HG02884 (cell line): ENCODE measurements around the gene FADS2.

Source experiments
- ATAC-seq: cut with Tn5 transposase; IDR thresholded peaks from one replicate; pipeline ENCODE4 v1.9.1; 2021; ENCODE audit warnings: mild to moderate bottlenecking, moderate library complexity; ENCODE audit not compliant: unreplicated experiment

Gene FADS2

DNA sequence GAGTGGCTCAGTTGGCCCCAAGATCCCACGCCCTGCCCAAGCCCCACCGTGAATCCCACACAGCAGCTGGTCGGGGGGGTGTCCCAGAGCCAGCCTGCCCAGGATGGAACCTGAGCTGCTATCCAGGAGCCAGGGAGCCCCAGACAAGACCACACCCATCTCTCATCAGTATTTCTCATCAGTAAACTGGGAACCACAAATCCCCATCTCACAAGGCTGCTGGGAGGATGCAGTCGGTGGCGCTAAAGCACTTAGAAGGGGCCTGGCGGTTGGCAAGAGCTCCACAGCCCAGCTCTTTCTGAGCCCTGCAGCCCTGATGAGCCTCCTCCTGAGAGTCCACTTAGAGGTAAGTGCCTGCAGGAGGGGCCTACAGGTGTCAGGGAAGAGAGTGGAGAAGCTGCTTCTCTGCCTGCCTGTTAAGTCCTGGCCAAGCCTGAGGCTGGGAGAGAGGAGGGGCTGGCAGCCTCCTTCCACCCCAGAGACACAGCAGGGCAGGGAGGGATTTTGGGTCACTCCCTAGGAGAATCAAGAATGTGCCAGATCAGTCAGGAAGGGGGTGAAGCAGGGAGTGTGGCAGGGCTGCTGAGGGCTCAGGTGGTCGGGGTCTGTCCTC, 57.2 kb downstream of the FADS2 start:
- ATAC-seq: no peak

DNA sequence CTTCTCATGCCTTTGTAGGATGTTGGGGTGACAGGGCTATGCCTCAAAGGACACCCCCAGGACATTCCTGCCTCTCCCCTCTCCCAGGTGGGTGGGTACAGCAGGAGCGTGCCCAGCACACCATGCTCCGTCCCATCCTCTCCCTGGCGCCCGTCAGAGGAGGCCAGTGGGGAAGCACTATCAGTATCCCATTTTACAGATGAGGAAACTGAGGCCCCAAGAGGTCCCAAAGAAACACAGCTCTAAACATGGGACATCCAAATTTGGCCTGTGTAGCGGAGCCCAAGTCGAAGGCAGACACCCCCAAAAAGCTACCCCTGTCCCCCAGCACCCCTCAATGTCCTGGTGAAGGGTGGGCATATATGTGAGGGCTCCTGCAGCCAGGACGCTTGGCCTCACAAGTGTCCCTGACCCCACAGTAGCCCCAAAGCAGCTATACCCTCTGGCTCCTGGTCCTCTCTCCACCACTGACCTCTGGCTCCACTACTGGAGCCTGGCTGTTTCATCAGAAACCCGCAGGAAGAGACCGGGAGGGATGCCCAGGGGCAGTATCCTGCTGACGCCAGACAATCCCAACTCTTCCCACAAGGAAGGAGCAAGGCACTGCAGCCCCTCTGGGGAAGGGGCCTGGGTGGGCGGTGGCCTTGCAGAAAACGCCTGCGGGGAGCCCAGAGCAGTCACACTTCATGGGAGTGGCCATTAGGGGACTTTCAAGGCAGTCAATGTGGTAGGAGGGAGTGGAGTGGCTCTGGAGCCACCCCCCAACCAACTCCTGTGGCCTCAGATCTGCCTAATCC, 57.9 kb downstream of the FADS2 start:
- ATAC-seq: no peak

DNA sequence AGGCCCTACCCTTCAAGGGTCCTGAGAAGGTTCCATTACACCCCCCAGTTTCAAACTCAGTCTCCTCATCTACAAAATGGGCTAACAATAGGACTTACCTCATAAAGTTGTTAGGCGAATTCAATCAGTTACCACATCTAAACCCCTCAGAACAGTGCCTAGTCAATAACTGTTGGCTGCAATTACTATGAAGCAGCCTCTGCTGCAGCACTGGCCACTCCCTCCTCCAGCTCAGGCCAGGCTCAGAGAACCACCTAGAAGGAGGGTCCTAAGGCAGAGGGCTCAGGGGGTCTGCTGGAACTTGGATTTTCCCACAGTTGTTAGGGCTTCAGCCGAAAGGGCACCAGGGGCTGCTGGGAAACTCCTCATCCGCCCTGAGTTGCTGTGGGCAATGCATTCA, 58.5 kb downstream of the FADS2 start:
- no peak for ATAC-seq

DNA sequence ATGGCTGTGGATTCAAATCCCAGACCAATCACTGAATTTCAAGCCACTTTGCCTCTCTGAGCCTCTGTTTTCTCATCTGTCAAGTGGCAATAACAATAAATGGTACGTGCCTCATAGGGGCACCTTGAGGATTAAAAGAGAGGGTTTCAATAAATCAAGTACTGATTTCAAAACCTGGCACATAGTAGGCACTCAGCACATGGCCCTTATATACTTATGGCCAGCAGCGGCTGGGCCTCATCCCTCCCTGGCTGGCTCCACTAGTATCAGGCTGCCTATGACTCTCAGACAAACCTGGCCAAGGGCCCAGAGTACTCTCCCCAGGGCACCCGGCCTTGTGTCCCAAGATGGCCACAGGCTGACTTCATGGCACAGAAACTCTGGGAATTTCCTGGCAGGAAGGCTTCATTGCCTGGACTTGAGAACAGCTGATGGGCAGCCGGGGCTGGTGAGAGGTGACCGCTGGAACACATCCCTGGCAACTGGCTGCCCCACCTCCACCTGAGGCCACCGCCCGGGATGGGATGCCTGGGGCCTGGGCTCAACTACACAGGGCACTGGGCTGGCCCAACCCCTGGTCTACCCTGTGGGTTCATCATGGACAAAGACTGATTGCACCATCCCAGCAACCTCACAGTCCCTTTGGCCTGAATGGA, 59.9 kb downstream of the FADS2 start:
- ATAC-seq: no peak

DNA sequence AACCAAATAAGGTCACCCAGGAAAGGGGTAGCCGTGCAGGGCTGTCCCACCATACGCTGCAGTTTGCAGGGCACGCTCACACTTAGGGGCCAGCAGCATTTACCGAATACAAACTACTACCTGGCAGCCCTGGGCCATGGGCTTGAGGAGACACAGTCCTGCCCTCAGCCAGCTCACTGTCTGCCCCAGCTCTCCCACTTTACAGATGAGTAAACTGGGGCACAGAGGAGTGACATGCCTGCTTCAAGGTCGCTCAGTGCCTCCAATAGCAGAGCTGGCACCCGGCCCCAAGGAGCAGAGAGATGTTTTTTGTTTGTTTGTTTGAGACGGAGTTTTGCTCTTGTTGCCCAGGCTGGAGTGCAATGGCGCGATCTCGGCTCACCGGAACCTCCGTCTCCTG, 60.5 kb downstream of the FADS2 start:
- no peak for ATAC-seq

DNA sequence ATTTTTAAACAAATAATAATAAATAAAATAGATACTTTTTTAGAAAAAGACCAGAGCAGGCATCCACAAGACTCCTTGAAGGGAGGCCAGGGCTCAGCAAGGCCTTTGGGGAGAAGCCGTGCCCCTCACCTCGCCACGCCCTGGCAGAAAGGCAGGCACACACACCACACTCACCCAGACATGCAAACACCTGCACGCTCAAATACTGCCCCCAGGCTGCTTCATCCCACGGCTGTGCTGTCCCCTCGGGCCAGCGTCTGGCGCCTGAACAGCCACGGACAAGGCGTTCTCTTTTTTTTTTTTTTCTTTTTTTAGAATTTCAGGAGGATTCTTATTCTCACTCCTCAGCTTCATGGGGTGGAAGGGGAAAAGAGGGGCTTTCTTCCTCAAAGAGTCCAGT, 61.7 kb downstream of the FADS2 start:
- no peak for ATAC-seq

DNA sequence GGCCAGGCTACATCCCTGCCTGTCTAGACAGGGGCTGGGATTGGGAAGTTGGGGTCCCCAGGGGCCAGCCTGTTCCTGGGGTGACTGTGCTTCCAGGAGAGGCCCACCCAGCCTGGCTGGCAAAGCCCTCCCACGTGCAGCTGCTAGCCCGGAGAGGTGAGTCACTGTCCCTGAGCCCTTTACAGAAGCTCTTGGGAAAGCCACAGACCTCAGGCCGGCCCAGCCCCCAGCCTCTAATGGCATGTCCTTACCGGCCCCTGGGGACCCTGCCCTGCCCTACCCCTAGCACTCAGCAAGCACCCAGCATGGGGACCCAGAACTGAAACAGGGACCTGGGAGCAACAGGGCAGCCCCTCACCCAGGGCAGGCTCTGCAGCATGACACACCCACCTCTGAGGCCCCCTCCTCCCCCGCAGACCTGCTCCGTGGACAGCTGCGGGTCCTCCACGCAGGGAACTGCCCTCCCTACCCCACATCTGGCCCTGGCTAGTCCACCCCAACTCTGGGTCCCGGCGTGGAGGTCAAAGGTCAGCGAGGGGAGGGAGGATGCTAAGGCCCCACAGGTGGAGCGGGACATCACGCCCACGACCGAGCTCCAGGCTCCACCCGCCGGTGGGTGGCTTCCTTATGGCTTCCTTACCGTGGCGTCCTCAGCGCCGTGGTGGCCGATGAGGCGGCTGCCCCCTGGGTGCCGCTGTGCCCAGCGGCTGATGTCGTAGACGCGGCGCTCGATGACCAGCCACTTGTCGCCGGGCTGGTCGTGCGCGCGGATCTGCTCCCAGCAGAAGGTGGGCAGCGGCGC, 62.6 kb downstream of the FADS2 start:
- no peak for ATAC-seq

DNA sequence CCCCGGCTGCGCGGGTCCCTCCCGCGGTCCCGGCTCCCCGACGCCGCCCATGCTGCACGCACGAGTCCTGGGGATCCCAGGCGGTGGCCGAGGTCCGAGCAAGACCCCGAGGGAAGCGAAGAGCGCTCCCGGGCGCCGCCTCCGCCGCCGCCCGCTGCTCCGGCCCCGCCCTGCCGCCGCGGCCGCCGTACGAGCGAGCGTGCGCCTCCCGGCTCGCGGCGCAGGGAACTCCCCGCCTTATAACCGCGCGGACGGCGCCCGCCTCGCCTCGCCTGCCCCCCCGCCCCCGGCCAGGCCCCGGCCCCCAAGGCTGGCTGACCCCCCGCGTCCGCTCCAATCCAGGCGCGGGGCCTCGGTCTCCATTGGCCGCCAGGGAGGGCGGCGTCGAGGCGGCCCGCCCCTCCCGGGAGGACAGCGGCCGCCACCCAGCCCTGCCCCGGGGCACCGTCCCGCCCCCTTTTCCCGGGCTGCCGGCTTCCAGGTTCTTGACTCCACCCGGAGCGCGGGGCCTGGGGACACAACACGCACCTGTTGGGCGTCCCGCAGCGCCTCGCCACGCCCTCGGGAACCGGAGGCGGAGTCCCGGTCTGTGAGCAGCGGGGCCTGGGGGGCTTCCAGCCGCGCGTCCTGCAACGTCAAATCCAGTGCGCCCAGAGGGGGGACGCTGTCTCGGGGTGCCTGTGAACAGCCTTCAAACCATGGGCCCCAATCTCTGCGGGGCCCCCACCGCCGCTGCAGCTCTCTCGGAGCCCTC, 63.4 kb downstream of the FADS2 start, which contains the start of gene FADS3:
FADS3 (minus strand) TSS at position 215 of the 754 bp plus-strand sequence; CDS start at position 51, 164 bp downstream.
- no peak for ATAC-seq

DNA sequence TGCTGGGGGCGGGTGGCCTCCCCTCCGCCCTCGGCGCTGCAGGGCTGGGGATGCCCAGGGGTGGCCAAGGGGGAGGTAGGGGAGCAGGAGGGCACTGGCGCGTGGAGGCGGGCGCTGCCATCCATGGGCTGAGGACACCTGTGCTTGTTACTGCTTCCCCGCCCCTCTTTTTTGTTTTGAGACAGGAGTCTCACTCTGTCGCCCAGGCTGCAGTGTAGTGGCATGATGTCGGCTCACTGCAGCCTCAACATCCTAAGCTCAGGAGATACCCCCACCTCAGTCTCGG, 63.9 kb downstream of the FADS2 start:
- no peak for ATAC-seq

DNA sequence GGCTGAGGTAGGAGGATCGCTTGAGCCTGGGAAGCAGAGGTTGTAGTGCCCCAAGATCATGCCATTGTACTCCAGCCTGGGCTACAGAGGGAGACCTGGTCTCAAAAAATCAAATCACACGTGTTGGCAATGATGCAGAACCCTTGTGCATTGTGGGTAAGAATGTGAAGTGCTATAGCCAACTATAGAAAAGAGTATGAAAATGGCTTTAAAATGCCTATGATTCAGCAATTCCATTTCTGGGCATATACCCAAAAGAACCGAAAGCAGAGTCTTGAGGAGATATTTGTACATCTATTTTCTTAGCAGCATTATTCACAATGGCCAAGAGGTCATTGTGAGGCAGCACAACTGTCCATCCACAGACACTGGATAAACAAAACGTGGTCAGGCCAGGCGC, 65.9 kb downstream of the FADS2 start:
- no peak for ATAC-seq

DNA sequence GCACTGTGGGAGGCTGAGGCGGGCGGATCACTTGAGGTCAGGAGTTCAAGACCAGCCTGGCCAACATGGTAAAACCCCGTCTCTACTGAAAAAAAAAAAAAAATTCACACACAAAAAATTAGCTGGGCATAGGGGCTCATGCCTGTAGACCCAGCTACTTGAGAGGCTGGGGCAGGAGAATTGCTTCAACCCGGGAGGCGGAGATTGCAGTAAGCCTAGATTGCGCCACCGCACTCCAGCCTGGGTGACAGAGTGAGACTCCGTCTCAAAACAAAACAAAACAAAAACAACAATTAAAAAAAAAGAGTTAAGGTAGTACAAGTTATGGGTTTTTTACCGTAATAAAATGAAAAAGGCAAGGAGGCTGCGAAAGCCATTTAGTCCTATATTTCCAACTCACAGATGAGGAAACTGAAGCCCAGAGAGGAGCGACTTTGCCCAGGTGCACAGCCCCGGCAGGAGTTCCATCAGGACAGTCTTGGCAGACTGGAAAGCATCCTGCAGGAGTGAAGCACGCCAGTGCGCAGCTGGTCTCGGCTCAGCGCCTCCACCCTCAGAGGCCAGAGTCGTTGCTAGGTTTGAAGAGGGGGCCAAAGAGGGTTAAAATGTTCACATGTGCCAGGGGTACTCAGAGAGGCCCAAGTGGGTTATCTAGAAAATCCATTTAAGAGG, 67.1 kb downstream of the FADS2 start:
- no peak for ATAC-seq

DNA sequence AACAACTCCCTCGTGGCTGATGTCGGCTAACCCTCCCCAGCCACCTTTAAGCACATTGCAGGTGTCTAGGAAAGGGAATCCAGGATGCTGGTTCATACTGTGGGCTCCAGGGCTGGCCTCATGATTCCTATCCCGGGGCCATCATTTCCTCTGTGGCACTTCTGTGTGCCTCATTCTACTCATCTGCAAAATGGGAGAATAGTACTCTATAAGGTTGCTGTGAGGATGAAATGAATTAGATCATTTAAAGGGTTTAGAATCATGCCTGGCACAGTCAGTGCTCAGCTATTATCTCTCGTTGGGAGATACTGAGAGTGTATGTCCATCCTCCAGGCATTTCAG, 67.6 kb downstream of the FADS2 start:
- no peak for ATAC-seq

DNA sequence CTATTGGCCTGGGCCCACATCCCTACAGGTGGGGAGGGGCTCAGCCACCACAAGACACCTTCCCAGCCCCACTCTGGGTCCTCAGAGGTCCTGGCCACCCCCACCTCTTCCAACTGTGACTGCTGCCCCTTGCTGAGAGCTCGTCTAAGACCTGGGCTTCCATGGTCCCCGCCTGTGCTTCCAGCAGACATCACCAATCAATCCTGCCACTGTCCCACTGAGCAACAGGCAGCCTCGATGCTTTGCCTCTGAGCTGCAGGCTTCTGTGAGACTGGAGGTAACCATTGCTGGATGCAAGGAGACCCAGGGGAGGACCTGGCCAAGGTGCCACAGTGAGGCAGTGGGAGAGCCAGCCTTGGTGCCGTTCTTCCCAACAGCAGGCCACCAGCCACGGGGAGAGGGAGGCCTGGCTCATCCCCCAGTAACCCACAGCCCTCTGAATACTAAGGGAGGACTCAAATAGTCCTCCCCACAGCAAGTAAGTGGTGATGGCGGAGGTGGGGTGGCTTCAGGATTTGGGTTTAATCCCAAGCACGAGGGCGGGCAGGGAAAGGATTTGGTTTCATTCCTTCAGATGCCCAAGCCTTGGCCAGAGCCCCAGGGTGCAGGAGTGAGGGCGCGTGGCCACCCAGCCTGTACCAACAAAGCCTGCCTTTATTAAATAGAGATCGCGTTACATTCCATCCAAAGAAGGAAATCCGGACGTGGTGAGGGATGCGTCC, 68.7 kb downstream of the FADS2 start:
- ATAC-seq: no peak

DNA sequence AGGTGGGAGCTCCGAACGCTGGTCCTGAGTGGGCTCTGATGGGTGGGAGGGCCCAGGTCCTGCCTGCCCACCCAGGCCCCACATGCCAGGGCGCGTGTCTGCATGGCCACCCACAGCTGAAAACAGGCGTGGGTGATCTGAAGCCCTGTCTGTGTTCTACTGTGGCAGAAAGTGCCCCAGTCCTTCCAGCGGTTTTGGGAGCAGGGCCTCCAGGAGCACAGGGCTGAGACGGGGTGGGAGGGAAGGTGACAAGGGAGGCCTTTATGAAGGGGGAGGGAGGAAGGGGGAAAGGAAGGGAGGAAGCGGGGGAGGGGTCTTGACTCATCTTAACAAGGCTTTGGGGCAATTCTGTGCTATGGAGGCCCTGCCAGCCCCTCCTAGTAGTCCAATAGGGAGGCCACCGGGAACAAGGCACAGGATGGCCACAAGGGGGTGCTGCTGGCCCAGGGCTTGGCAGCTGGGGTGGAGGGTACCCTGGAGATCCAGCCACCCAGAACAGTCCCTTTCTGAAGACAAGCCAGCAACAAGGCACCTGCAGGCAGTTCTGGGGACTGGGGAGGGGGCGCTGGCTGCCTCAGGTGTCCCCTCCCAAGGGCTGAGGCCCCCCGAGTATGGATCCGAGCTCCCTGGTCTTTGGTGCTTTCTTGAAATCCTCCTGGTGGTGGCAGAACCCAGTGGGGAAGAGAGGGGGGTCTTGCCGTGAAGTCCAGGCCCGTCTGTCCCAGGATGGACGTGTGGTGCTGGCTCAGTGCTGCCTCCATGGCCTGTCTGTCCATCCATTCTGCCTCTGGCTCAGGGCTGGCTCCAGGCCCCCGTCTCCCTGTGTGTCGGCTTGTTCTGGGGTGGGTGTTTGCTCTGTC, 69.5 kb downstream of the FADS2 start:
- no peak for ATAC-seq

DNA sequence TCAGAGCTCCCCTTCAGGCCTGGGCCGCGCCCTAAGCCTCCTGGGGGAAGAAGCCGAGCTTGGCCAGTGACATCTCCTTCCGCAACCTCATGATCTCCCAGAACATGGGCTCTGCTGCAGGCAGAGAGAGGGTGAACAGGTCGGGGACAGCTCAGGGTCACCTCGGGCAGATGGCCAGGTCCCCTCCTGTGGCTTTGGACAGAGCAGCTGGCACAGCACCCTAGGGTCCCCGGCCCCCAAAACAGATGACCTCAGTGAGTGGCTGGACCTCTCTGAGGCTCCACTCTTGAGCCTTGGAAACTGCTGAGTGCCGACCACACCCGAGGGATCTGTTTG, 70.1 kb downstream of the FADS2 start:
- ATAC-seq: no peak

DNA sequence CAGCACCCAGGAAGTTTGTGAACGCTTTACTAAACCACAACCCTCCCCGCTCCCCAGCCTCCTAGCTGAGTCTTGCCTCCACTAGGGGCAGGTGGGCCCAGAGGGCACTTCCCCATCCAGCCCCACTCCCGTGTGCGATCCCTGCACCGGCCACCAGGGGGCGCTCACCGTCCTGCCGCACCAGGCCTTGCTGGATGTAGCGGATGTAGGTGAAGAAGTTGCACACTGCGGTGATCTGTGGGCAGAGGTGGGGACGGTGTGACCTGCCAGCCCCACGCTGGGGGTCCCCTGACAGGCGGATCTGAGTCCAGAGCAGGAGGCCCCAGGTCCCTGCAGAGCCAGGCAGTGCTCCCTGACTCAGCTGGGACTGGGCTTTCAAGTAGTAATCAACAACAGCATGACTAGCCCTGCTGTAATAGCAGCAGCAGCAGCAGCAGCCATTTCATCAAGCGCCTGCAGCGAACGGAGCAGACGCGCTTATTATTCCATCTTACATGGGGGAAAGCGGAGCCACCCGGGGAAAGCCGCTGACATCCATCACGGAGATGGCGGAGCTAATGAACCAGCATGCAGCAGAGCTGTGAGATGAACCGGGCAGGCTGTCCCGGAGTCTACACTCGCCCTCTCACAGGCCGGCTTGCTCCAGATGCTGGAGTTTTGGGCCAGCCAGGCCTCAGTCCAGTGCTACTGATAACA, 71.2 kb downstream of the FADS2 start:
- ATAC-seq: no peak

DNA sequence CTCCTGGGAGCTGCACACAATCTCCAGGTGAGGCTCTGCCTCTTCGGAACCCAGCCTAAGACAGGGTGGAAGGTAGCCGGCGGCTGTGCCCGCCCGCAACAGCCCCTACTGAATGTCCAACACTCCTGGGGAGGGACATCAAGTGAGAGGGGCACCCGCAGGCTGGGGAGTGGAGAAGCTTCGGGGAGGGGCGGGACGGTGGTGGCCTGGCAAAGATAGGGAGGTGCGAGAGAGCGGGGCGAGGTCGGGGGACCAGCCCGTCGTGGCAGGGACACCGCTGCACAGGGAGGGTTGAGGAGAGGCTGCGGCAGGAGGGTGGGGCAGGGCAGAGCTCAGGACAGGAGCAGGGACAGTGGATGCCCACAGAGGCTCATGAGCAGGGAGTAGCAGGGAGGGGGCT, 72.2 kb downstream of the FADS2 start:
- ATAC-seq: no peak

DNA sequence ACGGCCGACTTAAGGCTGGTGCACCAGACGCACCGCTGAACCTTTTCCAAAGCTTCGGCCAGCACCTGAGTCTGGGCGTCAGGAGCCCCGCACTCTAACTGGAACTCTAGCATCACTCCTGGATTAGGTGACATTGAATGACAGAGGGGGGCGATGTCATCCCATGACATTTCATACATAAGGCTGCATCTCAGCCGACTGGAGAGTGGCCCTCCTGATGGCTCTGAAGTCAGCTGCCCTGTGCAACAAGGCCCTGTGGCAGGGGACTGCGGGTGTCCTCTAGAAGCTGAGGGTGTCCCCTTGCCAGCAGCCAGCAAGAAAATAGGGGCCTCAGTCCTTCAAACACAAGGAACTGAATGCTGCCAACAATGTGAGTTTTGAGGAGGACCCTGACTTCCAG, 73.3 kb downstream of the FADS2 start:
- no peak for ATAC-seq
